Left ventricle myocardium inferior (tissue), 1 donor: ENCODE results near the gene VPS16. TPM values are rescaled to one million over a fixed set of nuclear protein-coding genes. Genes with fewer than 3 reads are reported as not detected.

ENCODE experiments used
- DNase-seq: peaks from one replicate; pipeline ENCODE4 v3.0.0-alpha.2; 2020
- H3K27ac ChIP-seq: fragments of 200-600 bp; replicated peaks from 2 replicates; pipeline ENCODE4 v1.8.0; 2021
- H3K27me3 ChIP-seq: fragments of 200-600 bp; 2 replicates; pipeline ENCODE4 v1.8.0; 2021; ENCODE audit warnings: low read depth
- H3K36me3 ChIP-seq: fragments of 200-600 bp; 2 replicates; pipeline ENCODE4 v1.8.0; 2021
- H3K4me1 ChIP-seq: fragments of 200-600 bp; 2 replicates; pipeline ENCODE4 v1.8.0; 2021
- H3K4me3 ChIP-seq: fragments of 200-600 bp; 2 replicates; pipeline ENCODE4 v1.8.0; 2021; ENCODE audit warnings: mild to moderate bottlenecking, moderate library complexity
- H3K9me3 ChIP-seq: fragments of 200-600 bp; replicated peaks from 2 replicates; pipeline ENCODE4 v1.8.0; 2021
- CTCF ChIP-seq: fragments of 200-600 bp; IDR thresholded peaks from 2 replicates; pipeline ENCODE4 v1.8.0; 2021; ENCODE audit warnings: antibody characterized with exemption, mild to moderate bottlenecking, borderline replicate concordance
- intact Hi-C: fragments of 100-400 bp; cut with micrococcal nuclease; formaldehyde crosslinking; loops from one replicate; pipeline ENCODE4 v1.11.0; 2022
- total RNA-seq: library from RNA; stranded (reverse); fragmentation: NEBNext Ultra II Directional; extraction: Animal tissue kit (Norgen Biotek cat#: 25700); gene quantifications from one replicate; pipeline ENCODE4 v1.2.1, GENCODE V29; 2021
- donor health status: DM: no; HTN: yes; CAD: no; lungs with severe emphysema.

The VPS16 gene
- total RNA-seq, 1 donor from 2014 or later = 15.7 TPM

GRCh38 chr20:2859330-2860121 is 19.0 kb downstream of the VPS16 start:
- intact Hi-C loops = no loop called here
- H3K9me3 ChIP-seq = no peaks in the 10 kb centered on the region
- H3K36me3 ChIP-seq = peaks cover 41% of the 10 kb centered on the region
- TF ChIP-seq CTCF = no peak
- H3K4me3 ChIP-seq = no peak overlapping the region
- DNase-seq = no peak
- peaks cover 14% of the 10 kb centered on the region for H3K4me1 ChIP-seq
- no peak overlapping the region for H3K27ac ChIP-seq
- H3K27me3 ChIP-seq = no peaks in the 10 kb centered on the region

DNA sequence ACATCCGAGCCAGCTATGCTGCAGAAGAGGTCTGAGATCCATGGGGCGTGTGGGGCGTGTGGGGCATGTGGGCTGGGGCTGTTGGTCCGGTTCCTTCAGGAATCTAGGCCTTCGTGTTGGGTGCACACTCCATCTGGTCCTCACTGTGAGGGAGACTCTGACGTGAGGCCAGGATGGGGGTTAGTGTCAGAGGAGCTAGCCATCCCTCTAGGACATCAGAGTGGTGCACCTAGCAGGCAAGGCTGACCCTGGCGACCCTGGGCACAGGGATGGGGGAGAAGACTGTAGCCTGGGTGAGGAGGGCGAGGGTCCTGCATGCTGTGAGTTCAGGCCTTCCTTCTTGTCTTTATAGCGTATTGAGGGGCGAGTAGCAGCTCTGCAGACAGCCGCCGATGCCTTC is 24.1 kb downstream of the VPS16 start:
- no peak for DNase-seq
- intact Hi-C loops = no loop called here
- Histone ChIP-seq H3K4me3 (no peak overlapping the region), H3K27me3 (no peaks in the 10 kb centered on the region), H3K27ac (no peak overlapping the region), H3K4me1 (peaks cover 2% of the 10 kb centered on the region), H3K9me3 (no peaks in the 10 kb centered on the region), H3K36me3 (peaks cover 64% of the 10 kb centered on the region)
- TF ChIP-seq CTCF = no peak

- H3K4me1 ChIP-seq = no peaks in the 10 kb centered on the region
- intact Hi-C loops = no loop called here
- no peak for DNase-seq
- no peak overlapping the region for H3K27ac ChIP-seq
- H3K4me3 ChIP-seq = no peak overlapping the region
- H3K36me3 ChIP-seq = peaks cover 64% of the 10 kb centered on the region
- H3K9me3 ChIP-seq = no peaks in the 10 kb centered on the region
- no peaks in the 10 kb centered on the region for H3K27me3 ChIP-seq
- no peak for TF ChIP-seq CTCF
These were observed 24.6 kb downstream of the VPS16 start for GRCh38 chr20:2865101-2865500.

DNA sequence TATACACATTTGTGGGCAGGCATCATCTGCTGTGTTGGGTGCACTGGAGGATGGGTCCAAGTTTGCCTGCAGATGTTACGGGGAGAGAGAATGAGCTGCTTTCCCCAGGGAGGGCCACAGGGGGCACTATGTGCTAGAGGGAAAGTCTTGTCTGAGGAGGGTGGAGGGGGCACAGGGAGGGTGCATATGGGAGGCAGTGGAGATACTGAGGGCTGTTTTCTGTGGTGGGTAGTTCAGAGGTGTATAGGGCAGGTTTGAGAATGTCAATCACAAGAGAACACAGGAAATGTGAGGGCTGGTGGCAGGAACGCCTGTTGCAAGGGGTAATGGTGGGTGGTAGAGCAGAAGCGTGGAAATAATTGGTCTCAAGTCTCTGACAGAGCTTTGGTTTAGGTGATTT is 25.1 kb downstream of the VPS16 start:
- intact Hi-C loops = no loop called here
- H3K36me3 ChIP-seq = peaks cover 60% of the 10 kb centered on the region
- no peaks in the 10 kb centered on the region for H3K9me3 ChIP-seq
- no peaks in the 10 kb centered on the region for H3K27me3 ChIP-seq
- H3K4me1 ChIP-seq = peaks cover 4% of the 10 kb centered on the region
- H3K4me3 ChIP-seq = no peak overlapping the region
- H3K27ac ChIP-seq = no peak overlapping the region
- TF ChIP-seq CTCF = no peak
- DNase-seq = no peak

GRCh38 chr20:2866236-2866635 is 25.7 kb downstream of the VPS16 start:
- TF ChIP-seq CTCF = no peak
- no peak overlapping the region for H3K4me3 ChIP-seq
- peaks cover 54% of the 10 kb centered on the region for H3K36me3 ChIP-seq
- intact Hi-C loops = no loop called here
- H3K27me3 ChIP-seq = no peaks in the 10 kb centered on the region
- peaks cover 10% of the 10 kb centered on the region for H3K4me1 ChIP-seq
- DNase-seq = no peak
- no peaks in the 10 kb centered on the region for H3K9me3 ChIP-seq
- H3K27ac ChIP-seq = no peak overlapping the region
